Measurements from ENCODE around the gene PTPRO.

DNA sequence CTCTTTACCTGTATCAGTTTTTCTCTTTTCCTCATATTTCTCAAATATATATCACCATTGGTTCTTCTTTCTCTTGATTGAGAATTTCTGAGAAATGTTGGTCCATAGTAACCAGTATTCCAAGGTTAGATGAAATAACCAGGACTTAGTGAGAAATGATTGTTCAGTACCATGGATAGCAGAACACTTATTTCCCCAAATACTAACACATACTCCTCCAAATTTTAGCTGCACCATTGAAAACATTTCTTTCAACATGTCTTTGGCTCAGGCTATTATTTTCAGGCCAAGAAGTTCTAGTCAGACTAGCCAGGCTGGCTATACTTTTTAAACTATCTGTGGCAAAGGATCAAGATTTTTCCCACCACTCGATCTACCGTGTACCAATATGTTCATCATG lies 113.3 kb downstream of the PTPRO start:
- TF ChIP-seq POLR2AphosphoS5 (IDR thresholded peaks at IDR 0.05; ENCODE audit: insufficient read depth in 1 of 2, low read depth in 1 of 2): no peak
- TF ChIP-seq CTCF (IDR thresholded peaks at IDR 0.05): no peak
